GM15510 (cell line): ENCODE measurements around the gene USE1.

ENCODE experiments used
- POLR2A ChIP-seq: IDR thresholded peaks from 3 replicates; pipeline ENCODE4 v1.6.1; 2011; ENCODE audit warnings: borderline replicate concordance; ENCODE audit not compliant: insufficient read length; ENCODE audit errors: extremely low read depth

The USE1 gene

DNA sequence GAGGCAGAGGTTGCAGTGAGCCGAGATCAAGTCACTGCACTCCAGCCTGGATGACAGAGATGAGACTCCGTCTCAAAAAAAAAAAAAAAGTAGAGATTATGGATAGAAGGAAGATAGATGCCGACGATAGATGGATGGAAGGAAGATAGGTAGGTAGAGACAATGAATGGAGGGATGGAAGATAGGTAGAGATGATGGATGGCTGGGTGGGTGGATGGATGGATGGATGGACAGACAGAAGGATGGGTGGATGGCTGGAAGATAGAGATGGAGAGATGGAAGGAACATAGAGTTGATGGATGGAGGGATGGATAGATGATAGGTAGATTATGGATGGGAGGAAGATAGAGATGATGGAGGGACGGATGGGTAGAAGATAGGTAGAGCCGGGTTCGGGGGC, 18.5 kb upstream of the USE1 start:
- TF ChIP-seq POLR2A, result no peak

DNA sequence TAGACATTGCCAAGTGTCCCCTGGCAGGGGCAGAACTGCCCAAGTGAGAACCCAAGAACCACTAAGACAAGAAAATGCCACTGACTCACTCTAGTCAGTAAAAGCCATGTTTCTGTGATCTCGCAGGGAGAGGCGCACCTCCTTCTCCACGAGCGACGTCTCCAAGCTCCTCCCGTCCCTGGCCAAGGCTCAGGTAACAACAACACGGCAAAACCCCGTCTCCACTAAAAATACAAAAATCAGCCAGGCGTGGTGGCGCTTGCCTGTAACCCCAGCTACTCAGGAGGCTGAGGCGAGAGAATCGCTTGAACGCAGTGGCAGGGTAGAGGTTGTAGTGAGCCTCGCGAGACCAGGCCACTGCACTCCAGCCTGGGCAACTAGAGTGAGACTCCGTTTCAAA, 17.5 kb upstream of the USE1 start:
- TF ChIP-seq POLR2A, result no peak

DNA sequence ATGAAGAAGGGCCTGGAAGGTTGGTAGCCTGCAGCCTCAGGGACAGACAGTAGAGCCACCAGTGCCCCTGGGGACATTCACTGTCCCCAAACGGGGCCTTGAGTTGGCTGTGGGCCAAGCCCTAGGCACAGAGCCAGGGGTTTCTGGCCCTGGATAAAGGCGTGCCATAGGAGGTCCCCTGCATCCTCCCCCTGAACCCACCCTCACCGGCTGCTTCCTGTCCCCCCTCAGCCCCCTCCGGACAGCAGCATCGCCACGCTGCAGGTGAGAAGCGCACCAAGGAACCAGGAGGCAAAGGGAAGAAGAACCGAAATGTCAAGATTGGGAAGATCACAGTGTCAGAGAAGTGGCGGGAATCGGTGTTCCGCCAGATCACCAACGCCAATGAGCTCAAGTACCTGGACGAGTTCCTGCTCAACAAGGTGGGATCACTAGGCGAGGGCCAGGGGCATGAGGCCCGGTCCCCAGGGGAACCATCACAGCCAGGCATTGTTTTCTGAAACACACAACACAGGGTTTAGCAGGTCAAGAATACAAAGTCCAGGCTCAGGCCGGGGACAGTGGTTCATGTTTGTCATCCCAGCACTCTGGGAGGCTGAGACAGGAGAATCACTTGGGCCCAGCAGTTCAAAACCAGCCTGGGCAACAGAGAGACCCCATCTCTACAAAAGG, 14.6 kb upstream of the USE1 start:
- no peak for TF ChIP-seq POLR2A

DNA sequence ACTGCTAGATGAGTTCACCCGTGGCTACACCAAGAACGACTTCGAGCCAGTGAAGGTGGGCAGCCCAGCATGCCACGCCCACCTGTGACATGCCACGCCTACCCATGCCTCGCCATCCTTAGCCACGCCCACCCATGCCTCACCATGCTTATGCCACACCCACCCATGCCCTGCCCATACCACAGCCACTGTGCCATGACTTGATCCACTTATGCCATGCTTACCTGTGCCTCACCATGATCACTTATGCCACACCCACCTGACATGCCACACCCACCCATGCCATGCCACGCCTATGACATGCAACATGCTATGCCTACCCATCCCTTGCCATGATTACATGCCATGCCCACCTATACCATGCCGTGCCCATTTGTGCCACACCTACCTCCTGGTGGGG, 12.9 kb upstream of the USE1 start:
- no peak for TF ChIP-seq POLR2A

DNA sequence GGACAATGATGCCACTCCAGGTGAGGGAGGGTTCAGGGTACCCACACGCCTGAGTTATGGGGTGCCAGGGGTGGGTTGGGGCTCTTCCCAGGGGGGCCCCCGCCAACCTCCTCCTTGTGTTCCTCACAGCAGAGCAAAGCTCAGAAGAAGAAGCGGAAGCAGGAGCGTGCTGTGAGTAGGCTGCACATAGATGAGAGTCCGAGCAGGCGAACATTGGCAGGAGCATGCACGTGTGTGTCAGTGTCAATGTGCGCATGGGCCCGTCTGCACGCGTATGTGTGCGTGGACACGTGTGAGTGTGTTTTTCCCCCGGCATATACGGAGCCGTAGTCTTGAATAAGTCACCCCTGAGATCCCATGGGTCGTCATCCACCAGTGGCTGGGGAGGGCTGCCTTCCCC, 12.4 kb upstream of the USE1 start:
- TF ChIP-seq POLR2A, result no peak

- no peak for TF ChIP-seq POLR2A
Measured at GRCh38 chr19:17205237-17206140, 9.7 kb upstream of the USE1 start.

GRCh38 chr19:17206736-17207581, 8.2 kb upstream of the USE1 start:
- no peak for TF ChIP-seq POLR2A

GRCh38 chr19:17209126-17210036, 5.8 kb upstream of the USE1 start:
- TF ChIP-seq POLR2A, result no peak

DNA sequence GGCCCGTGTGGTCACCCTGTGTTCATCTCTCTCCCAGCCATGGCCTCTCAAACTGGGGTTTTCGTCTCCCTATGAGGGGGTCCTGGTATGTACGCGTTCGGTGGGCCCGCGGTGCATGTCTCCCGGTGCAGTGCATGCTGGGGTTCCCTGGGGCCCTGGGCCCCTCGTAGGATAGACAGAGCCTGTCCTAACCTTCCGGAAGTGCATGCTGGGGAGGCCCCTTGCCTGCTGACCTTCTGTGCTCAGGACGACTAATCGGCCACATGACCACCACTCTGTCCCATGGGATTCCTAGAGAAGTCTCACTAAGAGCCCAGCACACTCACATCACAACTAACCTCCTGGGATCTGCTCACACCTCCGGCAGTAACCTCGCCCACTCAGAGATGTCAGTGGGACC, 4.9 kb upstream of the USE1 start:
- TF ChIP-seq POLR2A, result no peak

DNA sequence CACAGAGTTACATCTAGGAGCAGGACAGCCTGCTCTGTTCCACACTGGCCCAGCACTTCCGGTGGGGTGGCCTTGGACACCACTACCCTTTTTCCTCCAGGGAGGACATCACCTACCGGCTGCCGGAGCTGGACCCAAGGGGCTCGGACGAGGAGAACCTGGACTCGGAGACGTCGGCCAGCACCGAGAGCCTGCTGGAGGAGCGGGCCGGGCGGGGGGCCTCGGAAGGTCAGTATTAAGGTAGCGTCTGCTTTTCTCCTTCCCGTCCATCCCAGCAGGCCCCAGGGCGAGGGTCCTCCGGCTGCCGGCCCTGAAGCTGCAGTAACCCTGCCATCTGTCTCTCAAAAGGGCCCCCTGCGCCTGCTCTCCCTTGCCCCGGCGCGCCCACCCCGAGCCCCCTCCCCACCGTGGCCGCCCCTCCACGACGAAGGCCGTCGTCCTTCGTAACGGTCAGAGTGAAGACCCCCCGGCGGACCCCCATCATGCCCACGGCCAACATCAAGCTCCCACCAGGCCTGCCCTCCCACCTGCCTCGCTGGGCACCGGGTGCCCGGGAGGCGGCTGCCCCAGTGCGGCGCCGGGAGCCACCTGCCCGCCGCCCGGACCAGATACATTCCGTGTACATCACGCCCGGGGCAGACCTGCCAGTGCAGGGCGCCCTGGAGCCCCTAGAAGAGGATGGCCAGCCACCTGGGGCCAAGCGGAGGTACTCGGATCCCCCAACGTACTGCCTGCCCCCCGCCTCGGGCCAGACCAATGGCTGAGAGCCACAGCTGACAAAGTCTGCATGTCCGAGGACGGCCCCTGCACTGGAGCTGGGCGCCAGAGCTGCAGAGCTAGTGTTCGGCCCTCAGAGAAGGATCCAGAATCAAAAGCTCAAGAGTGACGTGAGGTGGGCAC, 3.4 kb upstream of the USE1 start:
- TF ChIP-seq POLR2A, result no peak

DNA sequence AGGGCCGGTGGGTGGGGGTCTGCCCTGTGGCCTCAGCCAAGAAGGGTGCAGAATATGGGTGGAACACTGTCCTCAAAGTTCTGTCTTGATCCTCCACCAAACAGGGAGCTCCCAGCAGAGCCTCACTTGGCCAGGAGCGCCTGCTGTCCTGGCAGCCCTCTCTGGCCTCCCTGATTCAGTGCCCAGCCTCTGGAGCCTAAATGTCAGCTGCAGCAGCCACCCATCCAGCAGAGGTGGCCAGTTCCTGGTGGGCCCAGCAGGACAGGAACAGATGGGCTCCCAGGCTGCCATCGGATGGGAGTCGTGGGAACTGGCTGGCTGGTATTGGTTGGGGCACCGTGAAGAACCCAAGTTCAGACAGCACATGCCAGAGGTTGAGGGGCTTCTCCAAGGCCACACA, 1.8 kb upstream of the USE1 start:
- no peak for TF ChIP-seq POLR2A

GRCh38 chr19:17214508-17215126, 540 bp upstream of the USE1 start:
- TF ChIP-seq POLR2A, result no peak
